ENCODE data around the gene OCA2.
"Not testable (repeated sequence)": the region's sequence is repeated elsewhere in the genome, so short reads cannot be mapped to it uniquely, and the experiment has no call there.

Gene OCA2

GRCh38 chr15:27722102-27722501 is 377.0 kb downstream of the OCA2 start:
- no peak for DNase-seq (ENCODE audit: low spot score)

DNA sequence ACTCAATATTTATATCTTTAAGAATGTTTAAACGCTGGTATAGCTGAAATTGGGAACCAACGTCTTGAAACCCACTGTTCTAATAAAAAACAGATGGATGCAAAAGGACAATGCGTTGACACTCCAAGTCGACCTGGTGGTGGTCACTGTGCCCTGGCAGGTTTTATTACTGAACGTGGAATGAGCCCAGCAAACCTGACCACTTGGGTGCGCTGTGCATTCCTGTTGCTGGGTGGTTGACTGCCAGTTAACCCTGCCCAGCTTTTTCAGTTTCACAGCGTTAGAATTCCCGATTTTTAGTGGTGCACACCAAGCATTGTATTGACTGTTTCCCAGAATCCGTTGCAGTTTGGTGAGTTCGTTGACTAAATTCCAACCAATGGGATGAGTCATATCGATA is 384.4 kb downstream of the OCA2 start:
- no peak for DNase-seq (ENCODE audit: low spot score)

- DNase-seq (ENCODE audit: low spot score), result not testable (repeated sequence)
These were observed 385.3 kb downstream of the OCA2 start for GRCh38 chr15:27713850-27714249.

GRCh38 chr15:27707257-27707656 is 391.9 kb downstream of the OCA2 start:
- no peak for DNase-seq (ENCODE audit: low spot score)

DNA sequence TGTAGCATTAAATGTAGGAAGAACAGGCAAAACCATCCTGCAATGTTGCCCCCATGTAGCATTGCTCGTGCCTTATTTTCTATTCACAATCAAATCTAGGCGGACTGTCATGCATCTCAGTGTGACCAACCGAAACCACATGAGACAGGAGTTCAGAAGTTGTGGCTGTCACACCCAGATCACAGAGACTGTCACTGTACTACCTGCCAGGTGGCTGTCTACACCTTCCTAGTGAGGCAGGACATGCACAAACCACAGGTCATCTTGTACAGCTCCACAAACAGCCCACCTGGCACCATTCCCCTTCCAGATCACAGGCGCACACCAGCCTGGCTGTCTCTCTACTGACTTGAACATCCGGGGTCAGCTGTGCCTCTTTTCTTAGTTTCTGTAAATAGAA is 392.8 kb downstream of the OCA2 start:
- no peak for DNase-seq (ENCODE audit: low spot score)

DNA sequence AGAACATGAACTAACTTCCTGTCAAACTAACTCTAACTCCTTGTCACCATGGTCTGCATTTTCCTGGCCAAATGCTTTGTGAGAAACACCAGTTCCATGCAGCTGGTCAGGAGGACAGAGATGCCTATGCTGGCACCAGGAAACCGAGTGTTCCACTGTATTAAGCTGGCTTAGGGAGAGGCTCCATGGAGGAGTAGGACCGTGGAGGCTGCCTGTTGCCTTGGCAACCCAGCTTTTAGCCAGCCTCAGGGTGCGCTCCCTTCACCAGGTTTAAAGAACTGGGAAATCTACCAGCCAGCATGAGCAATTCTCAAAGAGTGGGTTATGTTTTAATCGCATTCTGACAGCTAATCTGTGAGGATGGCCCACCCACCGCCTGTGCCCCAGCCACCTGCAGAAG is 394.1 kb downstream of the OCA2 start:
- DNase-seq (ENCODE audit: low spot score), result no peak
